NAMALWA (cell line): ENCODE data around the gene ATG7.
"Not testable (repeated sequence)": the region's sequence is repeated elsewhere in the genome, so short reads cannot be mapped to it uniquely, and the experiment has no call there.

Experiments
- DNase-seq: peaks from one replicate; pipeline ENCODE4 v3.0.0-alpha.2; 2015; ENCODE audit warnings: low spot score

The ATG7 gene

DNA sequence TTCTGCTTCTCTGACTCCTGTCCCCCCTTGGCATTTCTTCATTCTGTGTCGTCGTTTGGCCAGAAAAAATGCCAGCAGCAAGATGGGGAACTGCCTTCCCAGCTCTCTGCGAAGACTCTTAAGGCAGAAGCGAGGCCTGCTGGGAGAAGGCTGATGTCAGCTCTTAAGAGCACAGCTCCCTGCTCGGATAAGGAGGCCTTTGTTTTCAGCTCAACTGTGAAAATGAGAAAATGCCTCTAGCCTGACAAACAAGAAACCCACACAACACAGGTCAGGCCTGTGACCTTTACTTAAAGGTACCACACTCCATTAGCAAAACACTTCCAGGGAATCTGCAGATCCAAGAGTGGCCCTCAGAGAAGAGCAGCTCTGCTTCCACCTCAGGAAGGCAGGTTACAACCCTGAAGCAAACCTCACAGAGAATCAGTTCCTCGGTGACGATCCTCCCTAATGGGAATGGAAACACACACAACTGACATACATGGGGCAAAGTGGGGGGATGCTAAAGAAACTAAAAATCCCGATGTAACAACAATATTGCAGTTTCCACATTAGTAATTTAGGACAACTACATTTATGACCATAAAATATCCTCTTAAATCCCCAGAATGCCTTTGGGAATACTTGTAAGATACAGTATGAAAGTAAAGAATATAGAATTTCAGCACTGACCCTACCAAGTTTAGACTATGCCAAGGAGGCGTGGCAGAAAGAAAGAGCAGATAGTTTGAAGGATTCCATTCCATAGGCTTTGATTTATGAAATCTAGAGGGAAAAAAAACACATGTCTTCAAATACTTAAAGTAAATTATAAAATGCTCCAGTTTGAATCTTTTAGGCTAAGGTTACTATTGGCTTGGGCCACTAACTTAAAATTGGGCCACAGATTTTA lies 319.4 kb downstream of the ATG7 start:
- no peak for DNase-seq

DNA sequence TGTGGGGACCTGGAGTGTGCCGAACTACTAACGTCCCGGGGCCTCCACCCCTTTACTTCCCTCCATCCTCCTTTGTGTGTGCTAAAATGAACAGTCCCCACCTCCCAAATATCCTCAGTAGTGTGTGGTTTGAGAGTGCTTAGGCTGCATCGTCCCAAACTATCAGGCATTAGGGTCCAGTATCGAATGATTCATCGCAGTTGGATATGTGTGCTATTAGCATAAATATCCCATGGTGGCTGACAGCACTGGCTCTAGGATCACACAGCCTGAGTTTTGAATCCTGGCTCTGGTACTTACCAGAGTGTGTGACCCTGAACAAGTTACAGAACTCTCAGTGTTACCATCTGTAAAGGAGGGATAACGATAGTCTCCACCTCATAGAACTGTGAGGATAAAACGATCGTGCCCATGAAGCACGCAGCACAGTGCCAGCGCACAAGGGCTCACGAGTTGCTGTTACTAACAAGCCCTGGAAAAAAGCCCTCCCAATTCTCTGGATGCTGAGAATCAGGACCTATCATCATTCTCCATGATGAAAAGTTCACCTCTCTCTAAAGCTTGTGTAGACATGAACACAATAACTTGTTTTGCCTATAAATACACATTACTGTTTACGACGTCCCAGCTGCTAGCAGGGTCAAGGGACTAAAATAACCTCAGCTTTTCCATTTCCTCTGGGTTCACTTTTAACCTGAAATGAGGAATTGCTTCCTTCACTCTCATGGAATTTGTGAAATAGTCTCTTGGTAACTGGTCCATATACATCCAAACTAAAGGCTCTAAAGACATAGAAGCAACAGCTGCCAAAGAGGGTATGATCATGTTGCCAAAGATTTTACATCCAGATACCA lies 320.5 kb downstream of the ATG7 start:
- DNase-seq = no peak

GRCh38 chr3:11593318-11594034 lies 321.3 kb downstream of the ATG7 start:
- DNase-seq = no peak

DNA sequence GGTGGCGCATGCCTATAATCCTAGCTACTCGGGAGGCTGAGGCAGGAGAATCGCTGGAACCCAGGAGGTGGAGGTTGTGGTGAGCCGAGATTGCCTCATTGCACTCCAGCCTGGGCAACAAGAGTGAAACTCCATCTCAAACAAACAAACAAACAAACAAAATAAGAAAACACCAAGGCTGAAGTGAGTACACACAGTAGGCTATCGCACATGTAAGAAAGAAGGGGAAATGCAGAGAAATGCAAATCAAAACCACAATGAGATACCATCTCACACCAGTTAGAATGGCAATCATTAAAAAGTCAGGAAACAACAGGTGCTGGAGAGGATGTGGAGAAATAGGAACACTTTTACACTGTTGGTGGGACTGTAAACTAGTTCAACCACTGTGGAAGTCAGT lies 322.8 kb downstream of the ATG7 start:
- not testable (repeated sequence) for DNase-seq

GRCh38 chr3:11596387-11596786 lies 324.2 kb downstream of the ATG7 start:
- DNase-seq = no peak

DNA sequence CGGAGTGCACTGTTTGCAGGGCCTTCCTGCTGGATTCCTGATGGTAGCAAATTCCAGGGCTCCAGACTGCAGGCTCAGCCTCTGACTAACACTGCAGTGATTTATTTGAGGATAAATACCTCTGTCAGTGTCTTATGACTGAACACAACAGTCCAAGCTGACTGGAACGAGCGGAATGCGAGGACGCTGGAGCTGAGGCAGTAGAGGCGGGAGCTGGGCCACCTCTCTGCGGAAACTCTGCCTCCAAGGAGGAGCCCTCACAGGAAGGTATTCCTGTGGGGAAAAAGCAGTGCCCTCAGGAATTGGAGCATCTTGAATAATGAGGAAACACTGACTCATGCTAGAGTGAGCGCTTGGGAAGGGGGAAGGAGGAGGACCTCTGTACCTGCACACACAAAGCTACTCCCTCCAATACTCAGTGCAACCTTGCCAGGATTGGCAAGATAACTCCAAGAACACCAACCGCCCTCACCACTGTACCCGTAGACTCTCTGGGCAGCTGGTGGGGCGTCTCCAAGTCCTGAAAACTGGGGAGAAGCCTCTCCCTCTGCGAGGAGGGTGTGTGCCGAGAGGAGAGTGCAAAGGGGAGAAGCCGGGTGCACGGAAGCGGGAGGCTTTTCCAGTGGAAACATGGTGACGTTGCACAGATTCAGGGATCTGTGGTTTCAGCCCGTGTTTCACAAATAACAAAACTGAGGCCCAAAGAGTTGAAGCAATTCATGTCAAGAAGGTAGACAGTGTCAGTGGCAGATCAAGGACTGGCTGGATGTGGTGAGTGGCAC lies 328.5 kb downstream of the ATG7 start:
- no peak for DNase-seq

- peak; percentile 96 for DNase-seq
Observed at GRCh38 chr3:11601446-11602238, 329.4 kb downstream of the ATG7 start.

DNA sequence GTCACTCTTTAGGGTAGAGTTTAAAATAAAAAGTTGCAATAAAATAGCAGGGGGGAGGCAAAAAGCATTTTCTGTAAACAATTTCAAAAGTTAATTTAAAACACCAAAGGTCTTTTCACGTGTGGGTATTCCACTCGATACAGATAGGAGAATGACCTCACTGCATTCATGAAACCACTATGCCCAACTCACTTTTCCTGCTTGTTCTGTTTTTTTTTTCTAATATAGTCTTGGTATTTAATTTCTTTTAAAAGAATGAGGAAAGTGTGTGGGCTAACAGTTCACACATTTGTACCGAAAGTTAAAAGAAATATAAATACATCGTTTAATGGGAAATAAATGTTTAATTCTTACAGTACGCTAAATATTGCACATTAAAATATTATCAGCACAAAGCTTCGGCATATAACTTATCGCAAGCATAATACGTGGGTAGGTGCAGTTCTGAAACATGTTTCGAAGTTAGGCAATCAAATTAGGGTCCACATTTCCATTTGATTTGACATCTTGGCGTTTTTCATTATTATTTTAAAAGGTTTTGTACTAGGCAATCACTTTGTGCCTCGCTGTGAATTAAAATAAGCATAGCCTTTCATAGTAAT lies 330.1 kb downstream of the ATG7 start:
- DNase-seq = no peak

- DNase-seq = no peak
Observed at GRCh38 chr3:11602886-11603527, 330.8 kb downstream of the ATG7 start.

DNA sequence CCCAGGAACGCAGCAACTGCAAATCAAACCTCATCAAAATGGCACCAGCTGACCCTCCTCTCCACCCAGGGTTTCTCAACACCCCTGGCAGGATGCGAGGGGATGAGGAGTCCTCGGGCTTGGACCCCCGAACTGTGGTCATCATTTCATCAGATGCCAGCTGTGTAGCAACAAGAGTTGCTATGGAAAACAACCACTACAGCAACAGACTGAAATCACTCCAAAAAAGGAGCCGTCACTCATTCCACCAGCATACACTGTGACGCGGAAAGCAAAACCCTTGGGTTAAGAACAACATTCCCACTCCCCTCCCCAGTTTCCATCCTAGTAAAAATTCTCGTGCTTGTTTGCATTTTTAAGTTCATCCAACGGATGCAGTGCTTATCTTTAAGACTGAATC lies 331.4 kb downstream of the ATG7 start:
- DNase-seq = peak; percentile 59

DNA sequence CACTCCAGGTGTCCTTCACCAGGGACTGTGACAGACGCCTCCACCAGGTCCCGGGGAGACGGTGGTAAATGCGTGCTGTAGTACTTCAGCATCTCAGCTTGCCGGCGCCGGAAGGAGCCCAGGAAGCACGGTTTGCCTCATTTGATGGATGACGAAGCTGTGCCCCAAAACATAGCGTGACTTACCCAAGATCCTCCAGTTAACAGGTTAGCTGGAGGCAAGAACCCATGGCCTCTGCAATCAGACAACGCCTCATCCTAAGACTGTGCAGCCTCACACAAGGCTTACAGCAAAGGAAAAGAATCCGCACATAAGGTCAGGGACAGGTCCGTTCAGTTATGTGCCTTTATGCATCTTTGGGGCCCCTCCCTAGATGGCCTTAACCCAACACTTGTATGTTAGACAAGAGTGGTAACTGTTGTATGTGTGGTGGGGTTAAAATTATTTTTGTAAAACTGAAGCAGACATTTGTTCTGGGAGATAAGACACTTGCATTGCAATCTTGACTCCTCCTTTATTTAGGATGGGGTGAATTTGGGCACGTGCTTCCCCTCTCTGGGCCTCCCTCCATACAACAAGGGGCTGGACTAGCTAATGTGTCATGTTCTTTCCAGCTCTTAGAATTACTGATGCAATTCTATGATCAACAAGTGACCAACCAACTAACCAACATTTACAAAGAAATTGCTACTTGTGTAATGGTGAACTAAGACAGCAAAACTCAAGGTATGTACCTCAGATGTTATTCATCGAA lies 332.1 kb downstream of the ATG7 start:
- DNase-seq = peak; percentile 20

DNA sequence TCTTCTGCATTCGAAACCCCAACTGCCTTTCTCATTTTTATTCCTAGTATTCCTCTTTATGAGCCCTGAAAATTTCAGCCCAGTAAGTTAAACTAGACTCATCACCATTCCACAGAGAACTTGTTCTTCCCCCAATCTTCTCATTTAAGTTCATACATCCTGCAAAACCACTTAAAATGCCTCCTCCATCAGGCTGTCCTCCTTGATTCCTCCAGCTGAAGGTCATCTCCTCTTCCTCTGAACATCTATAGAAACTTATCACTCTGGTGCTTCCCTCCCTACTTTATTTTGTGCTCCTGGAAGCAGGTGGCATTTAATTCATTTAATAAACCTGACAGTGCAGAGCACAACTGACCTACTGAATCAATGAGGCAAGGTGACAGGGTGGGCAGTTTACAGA lies 333.2 kb downstream of the ATG7 start:
- DNase-seq = no peak

DNA sequence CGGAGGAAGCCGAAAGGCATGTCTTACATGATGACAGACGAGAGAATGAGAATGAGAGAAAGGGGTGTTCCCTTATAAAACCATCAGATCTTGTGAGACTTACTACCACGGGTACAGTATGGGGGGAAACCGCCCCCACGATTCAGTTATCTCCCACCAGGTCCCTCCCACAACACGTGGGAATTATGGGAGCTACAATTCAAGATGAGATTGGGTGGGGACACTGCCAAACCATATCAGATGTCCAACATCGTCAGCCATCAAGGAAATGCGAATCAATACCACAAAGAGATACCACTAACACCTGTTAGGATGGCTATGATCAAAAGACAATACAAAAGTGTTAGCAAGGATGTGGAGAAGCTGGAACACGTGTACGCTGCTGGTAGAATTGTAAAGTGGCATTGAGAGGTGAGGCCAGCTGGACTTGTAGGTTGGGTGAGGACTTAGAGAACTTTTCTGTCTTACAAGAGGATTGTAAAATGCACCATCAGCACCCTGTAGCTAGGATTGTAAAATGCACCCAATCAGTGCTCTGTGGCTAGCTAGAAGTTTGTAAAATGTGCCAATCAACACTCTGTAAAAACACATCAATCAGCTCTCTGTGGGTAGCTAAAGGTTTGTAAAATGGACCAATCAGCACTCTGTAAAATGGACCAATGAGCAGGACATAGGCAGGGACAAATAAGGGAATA lies 334.0 kb downstream of the ATG7 start:
- no peak for DNase-seq

- no peak for DNase-seq
Observed at GRCh38 chr3:11606865-11607440, 334.8 kb downstream of the ATG7 start.
